H9 (cell line): ENCODE results near the gene TCF7L1. TPM values are rescaled to one million over a fixed set of nuclear protein-coding genes. Genes with fewer than 3 reads are reported as not detected.

Experiments used
- DNase-seq: peaks from one replicate; pipeline ENCODE4 v3.0.0-alpha.2; 2017
- H2AFZ ChIP-seq: one replicate; pipeline ENCODE4 v1.6.1; 2013; ENCODE audit warnings: mild to moderate bottlenecking, low read length, control low read depth, moderate library complexity
- H2AK5ac ChIP-seq: 2 replicates; pipeline ENCODE4 v1.6.1; 2013; ENCODE audit warnings: low read length, control low read depth, mixed read lengths; ENCODE audit not compliant: insufficient read length
- H2BK120ac ChIP-seq: one replicate; pipeline ENCODE4 v1.6.1; 2013; ENCODE audit warnings: low read depth, mild to moderate bottlenecking, low read length, control low read depth, inconsistent platforms; ENCODE audit not compliant: poor library complexity, severe bottlenecking
- H2BK12ac ChIP-seq: 2 replicates; pipeline ENCODE4 v1.6.1; 2013; ENCODE audit warnings: low read length, control low read depth, mixed read lengths, low read depth; ENCODE audit not compliant: insufficient read length
- H2BK15ac ChIP-seq: 2 replicates; pipeline ENCODE4 v1.6.1; 2013; ENCODE audit warnings: low read depth, low read length, control low read depth
- H2BK20ac ChIP-seq: one replicate; pipeline ENCODE4 v1.6.1; 2013; ENCODE audit warnings: low read depth, mild to moderate bottlenecking, low read length, control low read depth, inconsistent platforms; ENCODE audit not compliant: poor library complexity, severe bottlenecking
- H2BK5ac ChIP-seq: 2 replicates; pipeline ENCODE4 v1.6.1; 2013; ENCODE audit warnings: low read length, control low read depth, mixed read lengths; ENCODE audit not compliant: insufficient read length
- H3K14ac ChIP-seq: 2 replicates; pipeline ENCODE4 v1.6.1; 2013; ENCODE audit warnings: low read length, control low read depth; ENCODE audit not compliant: insufficient read depth
- H3K18ac ChIP-seq: 2 replicates; pipeline ENCODE4 v1.6.1; 2013; ENCODE audit warnings: low read depth, mild to moderate bottlenecking, mixed read lengths, low read length, control low read depth; ENCODE audit not compliant: insufficient read length
- H3K23ac ChIP-seq: 2 replicates; pipeline ENCODE4 v1.6.1; 2013; ENCODE audit warnings: low read length, control low read depth, mixed read lengths, low read depth; ENCODE audit not compliant: insufficient read length
- H3K23me2 ChIP-seq: 2 replicates; pipeline ENCODE4 v1.6.1; 2013; ENCODE audit warnings: low read depth, mild to moderate bottlenecking, mixed read lengths, low read length, control low read depth; ENCODE audit not compliant: insufficient read length, poor library complexity, severe bottlenecking
- H3K27ac ChIP-seq: 2 replicates; pipeline ENCODE4 v1.5.1; 2013; ENCODE audit warnings: low read length, control low read depth, mixed read lengths, low read depth; ENCODE audit not compliant: insufficient read length
- H3K27me3 ChIP-seq: 2 replicates; pipeline ENCODE4 v1.6.1; 2013; ENCODE audit warnings: low read length, control low read depth, inconsistent platforms; ENCODE audit not compliant: insufficient read depth
- H3K4ac ChIP-seq: 2 replicates; pipeline ENCODE4 v1.6.1; 2013; ENCODE audit warnings: low read depth, mild to moderate bottlenecking, control low read depth, inconsistent platforms, low read length, moderate library complexity
- H3K4me1 ChIP-seq: 2 replicates; pipeline ENCODE4 v1.6.1; 2013; ENCODE audit warnings: low read length, control low read depth, inconsistent platforms; ENCODE audit not compliant: insufficient read depth
- H3K4me2 ChIP-seq: 2 replicates; pipeline ENCODE4 v1.6.1; 2013; ENCODE audit warnings: low read length, control low read depth, mixed read lengths; ENCODE audit not compliant: insufficient read length, insufficient read depth
- H3K56ac ChIP-seq: 2 replicates; pipeline ENCODE4 v1.6.1; 2013; ENCODE audit warnings: low read depth, mild to moderate bottlenecking, mixed read lengths, low read length, control low read depth; ENCODE audit not compliant: insufficient read length
- H3K79me1 ChIP-seq: 2 replicates; pipeline ENCODE4 v1.6.1; 2013; ENCODE audit warnings: low read depth, mild to moderate bottlenecking, moderate library complexity, low read length, control low read depth, inconsistent platforms; ENCODE audit not compliant: insufficient read depth, poor library complexity, severe bottlenecking
- H3K79me2 ChIP-seq: 2 replicates; pipeline ENCODE4 v1.6.1; 2013; ENCODE audit warnings: low read length, control low read depth, inconsistent platforms; ENCODE audit not compliant: insufficient read depth
- H3K9ac ChIP-seq: 2 replicates; pipeline ENCODE4 v1.6.1; 2013; ENCODE audit warnings: low read length, control low read depth, mixed read lengths; ENCODE audit not compliant: insufficient read length; ENCODE audit errors: extremely low read depth
- H3K9me3 ChIP-seq: one replicate; pipeline ENCODE4 v1.6.1; 2013; ENCODE audit warnings: low read depth, low read length, inconsistent platforms; ENCODE audit not compliant: control insufficient read depth
- H3T11ph ChIP-seq: one replicate; pipeline ENCODE4 v1.6.1; 2013; ENCODE audit warnings: mild to moderate bottlenecking, low read length, control low read depth, inconsistent platforms
- H4K20me1 ChIP-seq: one replicate; pipeline ENCODE4 v1.6.1; 2013; ENCODE audit not compliant: control insufficient read depth, insufficient read length, insufficient read depth
- H4K5ac ChIP-seq: 2 replicates; pipeline ENCODE4 v1.6.1; 2013; ENCODE audit warnings: low read depth, mild to moderate bottlenecking, mixed read lengths, low read length, control low read depth; ENCODE audit not compliant: insufficient read length
- H4K8ac ChIP-seq: replicated peaks from 2 replicates; pipeline ENCODE4 v1.6.1; 2013; ENCODE audit warnings: low read length, control low read depth, mixed read lengths, low read depth; ENCODE audit not compliant: insufficient read length
- H4K91ac ChIP-seq: 2 replicates; pipeline ENCODE4 v1.6.1; 2013; ENCODE audit warnings: low read depth, mild to moderate bottlenecking, moderate library complexity, mixed read lengths, low read length, control low read depth; ENCODE audit not compliant: insufficient read length
- H3K27ac Mint-ChIP-seq, 3 experiments: 2 replicates in 2 of 3; 3 replicates in 1 of 3; pipeline ENCODE4 v1.8.0; 2020 to 2021; ENCODE audit warnings: mixed read lengths in 3 of 3, mild to moderate bottlenecking in 1 of 3, moderate library complexity in 1 of 3
- H3K27me3 Mint-ChIP-seq: 2 replicates; pipeline ENCODE4 v1.8.0; 2021; ENCODE audit warnings: low read depth, mild to moderate bottlenecking, moderate library complexity, mixed read lengths
- H3K36me3 Mint-ChIP-seq, 3 experiments: 2 replicates in 2 of 3; 3 replicates in 1 of 3; pipeline ENCODE4 v1.8.0; 2020 to 2021; ENCODE audit warnings: low read depth in 3 of 3, mixed read lengths in 3 of 3; ENCODE audit not compliant: insufficient read depth in 1 of 3
- H3K4me1 Mint-ChIP-seq, 2 experiments: 2 replicates each; pipeline ENCODE4 v1.8.0; 2020; ENCODE audit warnings: mixed read lengths in 2 of 2
- H3K4me3 Mint-ChIP-seq, 2 experiments: 2 replicates in 1 of 2; 3 replicates in 1 of 2; pipeline ENCODE4 v1.8.0; 2020 to 2021; ENCODE audit warnings: mild to moderate bottlenecking in 2 of 2, mixed read lengths in 2 of 2, moderate library complexity in 1 of 2
- H3K9me3 Mint-ChIP-seq, 2 experiments: 2 replicates in 1 of 2; 3 replicates in 1 of 2; pipeline ENCODE4 v1.8.0; 2020; ENCODE audit warnings: mild to moderate bottlenecking in 2 of 2, mixed read lengths in 2 of 2, moderate library complexity in 1 of 2
- CTCF ChIP-seq: fragments of 200-600 bp; sonication (generic); conservative IDR thresholded peaks from 3 replicates; pipeline ENCODE4 v1.8.0; 2021; ENCODE audit warnings: antibody characterized with exemption, mild to moderate bottlenecking
- WGBS: extraction: QIAGEN DNeasy Blood & Tissue Kit; methylation state at CpG from one replicate; pipeline ENCODE4 v1.1.7; 2013; ENCODE audit warnings: missing lambda C conversion rate, low lambda C conversion rate, mixed read lengths; ENCODE audit not compliant: insufficient read length; ENCODE audit errors: extremely low coverage; 5-methylcytosine and 5-hydroxymethylcytosine counted together
- total RNA-seq: library from RNA; stranded (reverse); gene quantifications from 2 replicates; pipeline ENCODE4 v1.2.1, GENCODE V29; 2021

Gene TCF7L1
- total RNA-seq, 1 experiment from 2014 or later, result 112 TPM

- H3K4me2 ChIP-seq, result no peak overlapping the region
- H2AFZ ChIP-seq, result no peak overlapping the region
- H3K79me1 ChIP-seq, result peaks cover 6% of the 10 kb centered on the region
- no peaks in the 10 kb centered on the region for H3K9me3 ChIP-seq
- no peak overlapping the region for H3K14ac ChIP-seq
- no peak overlapping the region for H2BK120ac ChIP-seq
- H2BK15ac ChIP-seq, result no peak overlapping the region
- H3K4ac ChIP-seq, result no peak overlapping the region
- Mint-ChIP-seq H3K27ac (peak overlapping the region in 2 of 3 experiments; percentile 56 to 66; a peak in 4 of 7 replicates), H3K4me3 (no peak overlapping the region), H3K9me3 (no peaks in the 10 kb centered on the region), H3K4me1 (peaks cover 69 to 72% of the 10 kb centered on the region in 2 experiments), H3K36me3 (peaks cover 23 to 32% (median 28%) of the 10 kb centered on the region in 3 experiments), H3K27me3 (no peaks in the 10 kb centered on the region; the same call in none of the 2 replicates)
- H3K79me2 ChIP-seq, result peaks cover 4% of the 10 kb centered on the region; the same call in 1 of the 2 replicates
- H2AK5ac ChIP-seq, result no peak overlapping the region
- no peak overlapping the region for H3T11ph ChIP-seq
- no peak overlapping the region for H3K18ac ChIP-seq
- no peaks in the 10 kb centered on the region for H3K27me3 ChIP-seq
- H4K20me1 ChIP-seq, result no peaks in the 10 kb centered on the region
- no peak overlapping the region for H3K9ac ChIP-seq
- H2BK5ac ChIP-seq, result no peak overlapping the region
- TF ChIP-seq CTCF, result no peak
- no peak overlapping the region for H3K23ac ChIP-seq
- H2BK20ac ChIP-seq, result no peak overlapping the region
- H3K56ac ChIP-seq, result no peak overlapping the region
- H3K4me1 ChIP-seq, result peaks cover 20% of the 10 kb centered on the region; the same call in 1 of the 2 replicates
- no peak overlapping the region for H4K91ac ChIP-seq
- no CpG with 5 or more reads among the region's 3 CpGs for WGBS
- no peak overlapping the region for H3K27ac ChIP-seq
- no peak overlapping the region for H4K5ac ChIP-seq
- no peak overlapping the region for H2BK12ac ChIP-seq
- no peak overlapping the region for H4K8ac ChIP-seq
- H3K23me2 ChIP-seq, result no peaks in the 10 kb centered on the region
- DNase-seq, result no peak
Observed at GRCh38 chr2:85264471-85264870, 131.3 kb downstream of the TCF7L1 start.
